NCI-H2196 treated with DMSO at 0.1 percent for 48 hours (cell line): Measurements from ENCODE around the gene ZNF407.

Experiments
- DNase-seq: peaks from one replicate; lab custom pipeline; 2025; ENCODE audit not compliant: unreplicated experiment; lab: John Stamatoyannopoulos, UW

ZNF407 gene

GRCh38 chr18:75065251-75066000, 467.8 kb downstream of the ZNF407 start:
- DNase-seq, result no peak

GRCh38 chr18:75066021-75066880, 468.6 kb downstream of the ZNF407 start:
- DNase-seq, result no peak

DNA sequence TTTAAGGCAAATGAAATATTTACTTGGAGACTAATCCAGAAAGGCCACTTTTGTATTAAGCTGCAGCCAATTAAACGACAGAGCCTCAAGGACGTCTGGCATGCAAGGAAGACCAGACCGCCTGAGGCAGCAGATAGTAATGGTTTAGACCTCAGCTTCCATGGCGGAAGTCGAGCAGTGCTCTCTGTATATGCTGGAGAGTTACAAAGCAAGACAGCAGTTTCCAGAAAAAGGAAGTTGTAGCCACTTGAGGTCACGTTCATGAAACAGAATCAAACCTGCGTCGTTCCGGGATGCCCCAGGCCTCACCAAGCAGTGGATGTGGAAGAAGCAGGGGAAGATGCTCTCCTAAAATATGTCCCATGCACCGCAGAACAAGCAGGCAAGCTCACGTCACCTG, 469.3 kb downstream of the ZNF407 start:
- no peak for DNase-seq

DNA sequence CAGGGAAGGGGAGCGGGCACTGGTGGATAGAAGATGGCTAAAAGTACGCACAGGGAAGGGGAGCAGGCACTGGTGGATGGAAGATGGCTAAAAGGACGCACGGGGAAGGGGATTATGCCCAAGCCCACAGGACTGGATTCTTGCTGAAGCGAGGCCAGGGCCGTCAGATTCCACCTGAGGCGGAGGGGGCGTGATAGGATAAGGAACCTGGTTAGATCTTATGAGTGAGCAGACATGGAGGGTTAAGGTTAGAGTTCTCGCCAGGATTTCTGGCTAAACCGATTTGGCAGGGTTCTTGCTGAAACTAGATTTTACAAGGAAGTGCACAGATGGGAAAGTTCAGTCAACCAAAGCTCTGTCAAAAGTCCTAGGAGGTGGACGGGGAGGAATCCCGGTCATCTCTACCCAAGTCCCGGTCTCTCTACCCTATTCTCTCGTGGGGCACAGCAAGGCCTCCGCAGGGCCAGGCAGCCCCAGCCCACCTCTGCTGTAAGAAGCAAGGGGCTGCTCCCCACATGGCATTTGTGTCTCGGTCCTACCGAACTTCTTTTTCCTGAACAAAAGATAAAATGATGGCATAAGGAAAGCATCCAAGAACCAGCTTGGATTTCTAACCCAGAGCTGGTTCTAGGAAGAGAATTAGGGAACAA, 470.5 kb downstream of the ZNF407 start:
- no peak for DNase-seq

DNA sequence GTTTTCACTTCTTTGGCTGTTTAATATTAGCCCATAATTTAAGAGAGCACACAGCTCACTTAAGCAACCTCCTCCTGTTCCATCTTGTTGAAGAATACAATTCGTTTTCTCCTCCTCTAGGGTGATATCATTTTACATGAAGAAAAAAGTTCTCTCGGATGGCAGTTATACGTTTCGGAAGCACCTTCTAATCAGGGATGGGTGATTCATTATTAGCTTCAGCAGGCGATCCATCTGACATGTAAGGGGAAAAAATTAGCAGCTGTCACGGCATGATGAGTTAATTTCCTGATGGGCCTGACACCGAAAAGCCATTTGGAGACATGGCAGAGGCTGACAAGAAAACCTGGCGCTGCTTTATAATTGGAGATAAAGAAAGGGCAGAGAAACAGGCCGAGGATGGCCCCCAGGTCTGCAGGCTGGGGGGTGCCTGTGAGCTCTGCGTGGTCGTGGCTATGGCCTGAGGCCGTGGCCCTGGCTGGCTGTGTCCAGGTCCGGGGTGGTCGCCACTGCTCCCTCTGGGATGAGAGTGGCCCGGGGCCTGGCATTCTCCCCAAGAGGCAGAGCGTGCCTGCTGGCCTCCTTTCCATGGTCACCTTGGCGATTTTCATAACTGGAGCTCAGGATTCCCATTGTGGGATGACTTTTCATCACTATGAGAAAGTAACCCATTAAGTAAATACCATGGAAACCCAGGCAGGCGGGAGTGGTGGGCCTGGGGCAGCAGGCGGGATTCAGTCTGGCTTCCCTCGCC, 471.2 kb downstream of the ZNF407 start:
- no peak for DNase-seq

- DNase-seq, result no peak
These were observed 472.6 kb downstream of the ZNF407 start for GRCh38 chr18:75070235-75070624.

GRCh38 chr18:75070625-75071483, 473.2 kb downstream of the ZNF407 start:
- DNase-seq, result no peak

DNA sequence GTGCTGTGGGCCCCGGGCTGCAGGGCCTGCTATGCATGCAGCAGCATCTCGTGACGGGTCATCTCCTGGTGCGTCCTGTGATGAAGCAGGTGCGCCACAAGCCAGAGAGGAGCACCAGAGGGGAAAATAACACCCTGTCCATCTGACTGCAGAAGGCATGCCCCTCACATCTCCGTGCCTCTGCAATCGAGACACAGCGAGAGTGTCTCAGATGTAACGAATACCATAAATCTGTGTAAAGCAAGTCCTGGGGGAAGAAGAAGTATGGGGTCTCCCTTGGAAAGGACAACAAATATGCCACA, 473.8 kb downstream of the ZNF407 start:
- DNase-seq, result no peak

GRCh38 chr18:75071866-75072671, 474.4 kb downstream of the ZNF407 start:
- DNase-seq, result no peak

GRCh38 chr18:75072672-75073371, 475.2 kb downstream of the ZNF407 start:
- DNase-seq, result no peak

DNA sequence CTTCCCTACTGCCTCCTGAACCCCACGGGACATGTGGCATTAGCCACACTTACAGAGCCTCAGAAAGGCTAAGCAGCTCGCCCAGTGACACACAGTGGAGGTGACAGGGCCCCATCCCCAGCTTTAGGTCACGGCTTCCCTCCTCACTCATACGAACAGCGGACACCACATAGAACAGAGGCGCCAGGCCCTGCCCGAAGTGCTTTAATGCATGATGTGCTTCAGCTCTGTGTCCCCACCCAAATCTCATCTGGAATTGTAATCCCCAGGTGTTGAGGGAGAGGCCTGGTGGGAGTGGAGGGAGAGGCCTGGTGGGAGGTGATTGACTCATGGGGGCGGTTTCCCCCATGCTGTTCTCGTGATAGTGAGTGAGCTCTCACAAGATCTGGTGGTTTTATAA, 476.0 kb downstream of the ZNF407 start:
- no peak for DNase-seq

DNA sequence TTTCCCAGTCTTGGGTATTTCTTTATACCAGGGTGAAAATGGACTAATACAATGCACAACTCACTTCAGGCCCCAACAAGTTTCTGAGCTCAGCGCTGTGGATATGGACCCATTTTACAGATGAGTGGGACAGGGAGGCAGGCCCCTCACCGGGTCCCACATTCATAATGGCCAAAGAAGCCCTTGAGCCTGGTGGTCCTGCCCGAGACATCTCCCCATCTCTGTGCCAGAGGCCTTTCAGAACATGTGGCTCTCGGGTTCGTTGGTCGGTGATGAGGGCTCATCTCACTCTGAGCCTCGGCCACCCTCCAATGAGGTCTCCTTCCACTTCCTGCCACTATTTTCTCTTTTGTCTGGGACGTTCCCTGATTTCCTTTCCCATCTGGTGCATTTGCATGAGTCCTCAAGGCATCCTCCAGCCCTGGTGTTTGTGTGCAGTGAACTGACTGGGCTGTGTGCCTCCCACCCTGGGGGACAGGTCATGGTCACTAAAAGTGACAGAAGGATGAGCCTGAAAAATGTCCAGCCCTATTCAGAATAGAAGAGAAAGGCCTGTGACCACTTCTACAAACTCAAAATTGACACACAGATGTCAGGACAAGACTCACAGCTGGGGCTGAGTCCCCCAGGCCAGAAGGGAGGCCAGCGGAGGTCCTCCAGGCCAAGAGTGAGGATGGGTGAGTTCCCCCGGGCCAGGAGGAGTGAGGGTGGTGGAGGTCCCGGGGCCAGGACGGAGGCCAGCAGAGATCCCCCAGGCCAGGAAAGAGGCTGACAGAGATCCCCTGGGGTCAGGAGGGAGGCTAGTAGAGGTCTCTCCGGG, 476.7 kb downstream of the ZNF407 start:
- no peak for DNase-seq

GRCh38 chr18:75075016-75075305, 477.3 kb downstream of the ZNF407 start:
- no peak for DNase-seq

- DNase-seq, result no peak
These were observed 477.8 kb downstream of the ZNF407 start for GRCh38 chr18:75075429-75075841.

- DNase-seq, result no peak
These were observed 478.6 kb downstream of the ZNF407 start for GRCh38 chr18:75076286-75076685.

GRCh38 chr18:75081486-75081885, 483.8 kb downstream of the ZNF407 start:
- no peak for DNase-seq

DNA sequence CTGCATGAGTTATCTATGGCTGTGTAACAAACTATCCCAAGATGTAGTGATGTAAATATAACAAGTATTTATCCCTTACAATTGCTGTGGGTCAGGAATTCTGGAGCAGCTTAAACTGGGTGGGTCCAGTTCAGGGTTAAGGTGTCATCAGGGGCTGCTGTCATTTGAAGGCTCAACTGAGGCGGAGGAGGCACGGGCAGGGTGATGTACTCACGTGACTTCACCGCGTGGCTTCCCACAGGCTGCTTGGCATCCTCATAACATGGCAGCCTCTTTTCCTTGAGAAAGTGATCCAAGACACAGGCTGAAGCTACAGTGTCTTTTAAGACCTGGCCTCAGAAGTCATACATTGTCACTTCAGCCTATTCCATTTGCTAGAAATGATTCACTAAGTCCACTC, 485.5 kb downstream of the ZNF407 start:
- DNase-seq, result no peak

DNA sequence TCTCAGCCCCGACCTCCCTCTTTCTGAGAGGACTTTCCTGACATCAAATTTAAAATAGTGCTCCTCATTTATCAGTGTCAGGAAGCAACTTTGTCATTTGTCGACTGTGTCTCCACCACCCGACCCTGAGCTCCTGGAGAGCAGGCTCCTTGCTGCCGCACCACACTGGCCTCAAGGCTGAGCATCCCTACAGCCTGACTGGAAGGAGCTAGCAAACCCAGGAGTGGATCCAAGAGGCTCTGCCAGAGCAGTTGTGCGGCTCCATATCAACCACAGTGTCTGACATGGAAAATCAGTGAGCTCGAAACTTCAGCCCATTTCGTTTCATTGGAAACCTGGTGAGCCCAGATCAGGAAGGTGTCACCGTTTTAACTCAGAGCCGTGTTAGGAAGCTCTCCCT, 486.1 kb downstream of the ZNF407 start:
- no peak for DNase-seq
